Camera-type eye (tissue), 1 donor: ENCODE results near the gene RAB7A. TPM values are rescaled to one million over a fixed set of nuclear protein-coding genes. Genes with fewer than 3 reads are reported as not detected.

Source experiments
- total RNA-seq: library from RNA; depleted of rRNA; stranded (reverse); fragments of >200 nt; gene quantifications from one replicate; pipeline ENCODE4 v1.2.3, GENCODE V29; 2014

RAB7A gene
- total RNA-seq: 75.9 TPM

GRCh38 chr3:128726023-128727016 lies at the start of gene RAB7A:
TSS of gene RAB7A (plus strand) at chr3:128726183. CDS start at chr3:128795368, 69,185 bp downstream.

Other genes with a start within 250 kb of the RAB7A start
- gene GATA2, start 233.0 kb upstream of the RAB7A start, total RNA-seq: 3.1 TPM
- gene RPN1, start 75.4 kb upstream of the RAB7A start, total RNA-seq: 173 TPM
- gene ACAD9, start 153.4 kb downstream of the RAB7A start, total RNA-seq: 73.8 TPM